HG02870 (cell line): ENCODE data around the gene LRTM2.
"Not testable (repeated sequence)": the region's sequence is repeated elsewhere in the genome, so short reads cannot be mapped to it uniquely, and the experiment has no call there.

Experiments
- ATAC-seq: cut with Tn5 transposase; IDR thresholded peaks from one replicate; pipeline ENCODE4 v1.9.1; 2021; ENCODE audit warnings: mild to moderate bottlenecking, moderate library complexity; ENCODE audit not compliant: unreplicated experiment

Gene LRTM2

GRCh38 chr12:1810201-1810930 is 10.0 kb upstream of the LRTM2 start:
- ATAC-seq, result no peak

- no peak for ATAC-seq
These were observed 9.5 kb upstream of the LRTM2 start for GRCh38 chr12:1810931-1811280.

- no peak for ATAC-seq
These were observed 9.0 kb upstream of the LRTM2 start for GRCh38 chr12:1811281-1811947.

- no peak for ATAC-seq
These were observed 8.4 kb upstream of the LRTM2 start for GRCh38 chr12:1811948-1812291.

GRCh38 chr12:1812650-1813302 is 7.6 kb upstream of the LRTM2 start:
- no peak for ATAC-seq

GRCh38 chr12:1814266-1814665 is 6.1 kb upstream of the LRTM2 start:
- ATAC-seq, result no peak

- no peak for ATAC-seq
These were observed 5.3 kb upstream of the LRTM2 start for GRCh38 chr12:1815108-1815507.

GRCh38 chr12:1815814-1816729 is 4.3 kb upstream of the LRTM2 start:
- ATAC-seq, result no peak

GRCh38 chr12:1816730-1817348 is 3.5 kb upstream of the LRTM2 start:
- ATAC-seq, result no peak

- ATAC-seq, result not testable (repeated sequence)
These were observed 2.4 kb upstream of the LRTM2 start for GRCh38 chr12:1817928-1818327.

GRCh38 chr12:1819050-1819449 is 1.3 kb upstream of the LRTM2 start:
- ATAC-seq, result no peak

GRCh38 chr12:1819571-1819970 is 794 bp upstream of the LRTM2 start:
- no peak for ATAC-seq

- no peak for ATAC-seq
These were observed 529 bp downstream of the LRTM2 start for GRCh38 chr12:1820896-1821291.

- ATAC-seq, result no peak
These were observed 1.4 kb downstream of the LRTM2 start for GRCh38 chr12:1821805-1822204.

GRCh38 chr12:1822699-1823098 is 2.3 kb downstream of the LRTM2 start:
- ATAC-seq, result no peak

- no peak for ATAC-seq
These were observed 2.9 kb downstream of the LRTM2 start for GRCh38 chr12:1823237-1823636.

GRCh38 chr12:1825382-1826102 is 5.2 kb downstream of the LRTM2 start:
- no peak for ATAC-seq

GRCh38 chr12:1826401-1826800 is 6.0 kb downstream of the LRTM2 start:
- no peak for ATAC-seq

- ATAC-seq, result no peak
These were observed 6.7 kb downstream of the LRTM2 start for GRCh38 chr12:1826867-1827705.
